Islet of Langerhans (tissue), 1 donor: ENCODE results near the gene CDADC1.
A peak's percentile ranks its signal among the peaks of the same experiment; 100 is the strongest.

Experiments
- FAIRE-seq: peaks from one replicate; lab custom pipeline; 2011; peaks lifted over from hg19 to GRCh38; lab: Jason Lieb, UNC

CDADC1 gene

GRCh38 chr13:49247643-49248621, at the start of gene CDADC1:
CDADC1 (plus strand) TSS chr13:49247925; CDS start chr13:49248038, 113 bp downstream.
- FAIRE-seq, result peak; percentile 65

- no peak for FAIRE-seq
Observed at GRCh38 chr13:49206641-49207040, 41.1 kb upstream of the CDADC1 start.

- peak; percentile 73 for FAIRE-seq
Observed at GRCh38 chr13:49208619-49209018, 39.1 kb upstream of the CDADC1 start.

GRCh38 chr13:49210114-49210513, 37.6 kb upstream of the CDADC1 start:
- FAIRE-seq, result no peak

- no peak for FAIRE-seq
Observed at GRCh38 chr13:49210669-49211068, 37.1 kb upstream of the CDADC1 start.

- no peak for FAIRE-seq
Observed at GRCh38 chr13:49213539-49213938, 34.2 kb upstream of the CDADC1 start.

GRCh38 chr13:49213997-49214916, 33.5 kb upstream of the CDADC1 start:
- FAIRE-seq, result no peak

- no peak for FAIRE-seq
Observed at GRCh38 chr13:49214917-49215376, 32.8 kb upstream of the CDADC1 start.

- FAIRE-seq, result no peak
Observed at GRCh38 chr13:49216334-49216733, 31.4 kb upstream of the CDADC1 start.

- FAIRE-seq, result no peak
Observed at GRCh38 chr13:49217962-49218492, 29.7 kb upstream of the CDADC1 start.

GRCh38 chr13:49218493-49219051, 29.2 kb upstream of the CDADC1 start:
- no peak for FAIRE-seq

GRCh38 chr13:49219647-49220035, 28.1 kb upstream of the CDADC1 start:
- no peak for FAIRE-seq

- no peak for FAIRE-seq
Observed at GRCh38 chr13:49220036-49220855, 27.5 kb upstream of the CDADC1 start, which contains the start of gene MLNR. MLNR (plus strand) TSS chr13:49220338; CDS start chr13:49220338, 0 bp downstream.

- FAIRE-seq, result no peak
Observed at GRCh38 chr13:49220856-49221589, 26.7 kb upstream of the CDADC1 start.

GRCh38 chr13:49221590-49221965, 26.1 kb upstream of the CDADC1 start:
- no peak for FAIRE-seq

GRCh38 chr13:49225223-49226042, 22.3 kb upstream of the CDADC1 start:
- no peak for FAIRE-seq

GRCh38 chr13:49226613-49227012, 21.1 kb upstream of the CDADC1 start:
- no peak for FAIRE-seq

- no peak for FAIRE-seq
Observed at GRCh38 chr13:49234741-49235140, 13.0 kb upstream of the CDADC1 start.

- FAIRE-seq, result no peak
Observed at GRCh38 chr13:49235856-49236431, 11.8 kb upstream of the CDADC1 start.
